Measurements from ENCODE around the gene GSTA4.
"Not testable (repeated sequence)": the region's sequence is repeated elsewhere in the genome, so short reads cannot be mapped to it uniquely, and the experiment has no call there.

GSTA4 gene

GRCh38 chr6:53011979-53012378 is 16.9 kb upstream of the GSTA4 start:
- DNase-seq: no peak

- DNase-seq: no peak
These were observed 15.4 kb upstream of the GSTA4 start for GRCh38 chr6:53010504-53010903.

GRCh38 chr6:53009511-53009910 is 14.4 kb upstream of the GSTA4 start:
- DNase-seq: no peak

- no peak for DNase-seq
These were observed 14.0 kb upstream of the GSTA4 start for GRCh38 chr6:53009056-53009455.

GRCh38 chr6:53008192-53008687 is 13.2 kb upstream of the GSTA4 start:
- not testable (repeated sequence) for DNase-seq

- DNase-seq: no peak
These were observed 10.7 kb upstream of the GSTA4 start for GRCh38 chr6:53005663-53006250.

- no peak for DNase-seq
These were observed 4.4 kb upstream of the GSTA4 start for GRCh38 chr6:52999456-52999855.

- DNase-seq: no peak
These were observed 3.5 kb upstream of the GSTA4 start for GRCh38 chr6:52998603-52999002.

GRCh38 chr6:52995913-52996645 is 995 bp upstream of the GSTA4 start:
- DNase-seq: peak; percentile 68

- DNase-seq: no peak
These were observed 320 bp downstream of the GSTA4 start for GRCh38 chr6:52994839-52995088.

- DNase-seq: no peak
These were observed 849 bp downstream of the GSTA4 start for GRCh38 chr6:52994031-52994838.

- no peak for DNase-seq
These were observed 1.8 kb downstream of the GSTA4 start for GRCh38 chr6:52992980-52993920.

GRCh38 chr6:52990342-52990741 is 4.7 kb downstream of the GSTA4 start:
- DNase-seq: no peak

GRCh38 chr6:52985228-52985627 is 9.9 kb downstream of the GSTA4 start:
- no peak for DNase-seq

- no peak for DNase-seq
These were observed 10.8 kb downstream of the GSTA4 start for GRCh38 chr6:52984247-52984646.

- no peak for DNase-seq
These were observed 11.8 kb downstream of the GSTA4 start for GRCh38 chr6:52983159-52983848.

GRCh38 chr6:52982680-52983079 is 12.4 kb downstream of the GSTA4 start:
- no peak for DNase-seq

- no peak for DNase-seq
These were observed 13.7 kb downstream of the GSTA4 start for GRCh38 chr6:52981222-52981900.

GRCh38 chr6:52976591-52977035 is 18.5 kb downstream of the GSTA4 start:
- no peak for DNase-seq

GRCh38 chr6:52976149-52976548 is 18.9 kb downstream of the GSTA4 start:
- DNase-seq: no peak

- no peak for DNase-seq
These were observed 19.5 kb downstream of the GSTA4 start for GRCh38 chr6:52975580-52975979.

- DNase-seq: no peak
These were observed 22.1 kb downstream of the GSTA4 start for GRCh38 chr6:52972989-52973388.
